IPS DF 6.9 (cell line): ENCODE results near the gene WASF3.

ENCODE experiments used
- DNase-seq: peaks from one replicate; pipeline ENCODE4 v3.0.0-alpha.2; 2013; ENCODE audit warnings: low read depth, low spot score
- H3K27ac ChIP-seq: one replicate; pipeline ENCODE4 v1.5.1; 2013; ENCODE audit warnings: low read length, control low read depth
- H3K27me3 ChIP-seq: 2 replicates; pipeline ENCODE4 v1.6.1; 2013; ENCODE audit warnings: mild to moderate bottlenecking, low read length; ENCODE audit not compliant: control insufficient read depth, insufficient read depth
- H3K36me3 ChIP-seq: 2 replicates; pipeline ENCODE4 v1.6.1; 2013; ENCODE audit warnings: low read length; ENCODE audit not compliant: control insufficient read depth, insufficient read depth
- H3K4me1 ChIP-seq: 2 replicates; pipeline ENCODE4 v1.6.1; 2013; ENCODE audit warnings: low read length; ENCODE audit not compliant: control insufficient read depth, insufficient read depth
- H3K4me3 ChIP-seq: 2 replicates; pipeline ENCODE4 v1.5.1; 2013; ENCODE audit warnings: mild to moderate bottlenecking, low read length
- H3K9me3 ChIP-seq: 2 replicates; pipeline ENCODE4 v1.6.1; 2013; ENCODE audit warnings: low read length, inconsistent platforms; ENCODE audit not compliant: control insufficient read depth, insufficient read depth
- WGBS: extraction: QIAGEN DNeasy Blood & Tissue Kit; methylation state at CpG from one replicate; pipeline ENCODE4 v1.1.7; 2013; ENCODE audit warnings: mixed read lengths, missing lambda C conversion rate; ENCODE audit not compliant: insufficient read length, insufficient coverage; 5-methylcytosine and 5-hydroxymethylcytosine counted together

WASF3 gene

DNA sequence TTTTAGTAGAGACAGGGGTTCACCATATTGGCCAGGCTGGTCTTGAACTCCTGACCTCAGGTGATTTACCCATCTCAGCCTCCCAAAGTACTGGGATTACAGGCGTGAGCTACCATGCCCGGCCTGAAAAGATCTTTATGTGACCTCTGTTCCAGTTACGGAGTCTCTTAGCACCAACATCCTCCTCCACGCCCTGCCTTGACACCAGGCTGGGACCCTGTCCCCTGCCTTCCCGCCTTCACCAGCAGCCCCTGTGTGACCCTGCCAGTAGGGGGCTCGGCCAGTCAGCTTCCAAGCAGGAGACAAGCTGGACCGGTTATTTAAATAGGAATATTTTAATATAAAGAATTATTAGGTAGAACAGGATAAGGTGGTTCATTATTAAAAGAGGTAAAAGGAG is 148.9 kb downstream of the WASF3 start:
- Histone ChIP-seq H3K4me1 (peaks cover 3% of the 10 kb centered on the region), H3K27me3 (no peaks in the 10 kb centered on the region), H3K9me3 (no peaks in the 10 kb centered on the region), H3K4me3 (no peak overlapping the region), H3K36me3 (no peaks in the 10 kb centered on the region), H3K27ac (no peak overlapping the region)
- DNase-seq, result no peak
- no CpG with 5 or more reads among the region's 7 CpGs for WGBS

DNA sequence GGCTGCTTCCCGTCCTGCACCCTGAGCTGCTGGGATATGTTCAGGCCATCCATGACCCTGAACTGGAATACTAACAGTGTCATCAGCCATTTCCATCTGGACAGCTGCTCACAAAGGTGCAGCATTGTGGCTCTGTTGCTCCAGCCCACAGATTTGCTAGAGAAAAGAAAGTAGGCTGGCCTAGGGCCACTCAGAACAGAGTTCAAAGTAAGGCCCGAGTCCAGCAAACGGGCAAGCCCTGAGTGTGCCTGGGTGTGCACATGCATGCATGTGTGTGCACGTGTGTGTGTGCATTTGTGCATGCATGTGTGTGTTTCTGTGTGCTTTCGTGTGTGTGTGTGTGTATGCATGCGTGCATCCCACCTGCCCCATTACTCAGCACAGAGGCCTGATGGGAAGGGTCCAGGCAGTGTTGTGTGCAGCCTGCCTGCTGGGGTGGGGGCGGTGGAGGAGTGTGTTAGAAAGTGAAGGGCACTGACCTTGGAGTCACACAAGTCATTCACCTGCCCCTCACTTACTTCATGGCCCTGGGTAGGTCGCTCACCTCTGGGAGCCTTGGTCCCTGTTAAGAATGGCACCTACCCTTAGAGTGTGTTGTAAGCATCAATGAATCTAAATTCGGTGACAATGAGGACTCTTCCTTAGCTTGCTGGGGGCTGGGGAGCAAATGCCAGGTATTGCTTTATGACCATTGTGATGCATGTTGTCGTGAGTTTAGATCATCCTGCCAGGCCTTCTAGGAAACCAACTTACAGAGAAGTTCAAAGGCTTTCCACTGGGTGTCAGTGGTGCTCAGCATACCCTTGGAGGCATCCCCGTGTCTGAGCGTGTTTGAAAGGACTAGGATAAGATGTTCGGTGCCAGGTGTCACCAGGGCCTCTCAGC is 149.9 kb downstream of the WASF3 start:
- peaks cover 3% of the 10 kb centered on the region for H3K4me1 ChIP-seq
- WGBS, result no CpG with 5 or more reads among the region's 13 CpGs
- no peaks in the 10 kb centered on the region for H3K36me3 ChIP-seq
- H3K27me3 ChIP-seq, result no peaks in the 10 kb centered on the region
- peak; percentile 50 for DNase-seq
- no peak overlapping the region for H3K27ac ChIP-seq
- H3K9me3 ChIP-seq, result no peaks in the 10 kb centered on the region
- no peak overlapping the region for H3K4me3 ChIP-seq

DNA sequence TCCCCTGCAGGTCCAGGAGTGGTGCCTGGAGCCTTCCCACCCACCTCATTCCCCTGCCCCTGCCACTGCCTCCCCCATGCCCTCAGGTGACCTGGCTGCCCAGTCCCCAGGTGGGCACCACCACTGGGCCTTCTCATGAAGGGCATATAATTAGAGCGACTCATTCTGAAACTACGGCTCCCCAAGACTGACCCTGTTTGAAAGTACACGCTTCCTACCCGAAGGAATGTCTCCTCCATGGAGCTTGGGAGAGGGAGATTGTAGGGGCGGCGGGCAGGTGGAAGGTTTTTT is 150.5 kb downstream of the WASF3 start:
- Histone ChIP-seq H3K27me3 (no peaks in the 10 kb centered on the region), H3K27ac (no peak overlapping the region), H3K9me3 (no peaks in the 10 kb centered on the region), H3K4me1 (peaks cover 3% of the 10 kb centered on the region), H3K36me3 (no peaks in the 10 kb centered on the region), H3K4me3 (no peak overlapping the region)
- DNase-seq, result no peak
- no CpG with 5 or more reads among the region's 6 CpGs for WGBS

DNA sequence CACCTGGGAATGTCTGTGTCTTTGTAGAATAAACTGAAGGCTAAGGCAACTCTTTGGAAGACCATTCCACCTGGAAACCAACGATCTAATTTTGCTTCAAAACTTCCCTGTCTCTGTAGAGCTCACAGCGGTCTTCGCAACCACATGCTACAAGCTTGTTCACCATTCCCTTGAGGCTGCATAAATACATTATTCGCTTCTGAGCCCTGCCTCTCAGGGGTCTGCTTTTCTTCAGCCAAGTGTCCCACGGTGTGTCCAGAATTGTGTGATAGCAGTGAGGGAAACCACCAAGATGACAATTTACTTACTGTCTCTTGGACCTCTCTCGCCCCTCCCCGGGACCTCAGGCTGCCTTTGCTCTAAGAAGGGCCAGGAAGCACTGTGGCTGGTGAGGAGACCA is 152.0 kb downstream of the WASF3 start:
- no CpG with 5 or more reads among the region's 7 CpGs for WGBS
- no peaks in the 10 kb centered on the region for H3K36me3 ChIP-seq

DNA sequence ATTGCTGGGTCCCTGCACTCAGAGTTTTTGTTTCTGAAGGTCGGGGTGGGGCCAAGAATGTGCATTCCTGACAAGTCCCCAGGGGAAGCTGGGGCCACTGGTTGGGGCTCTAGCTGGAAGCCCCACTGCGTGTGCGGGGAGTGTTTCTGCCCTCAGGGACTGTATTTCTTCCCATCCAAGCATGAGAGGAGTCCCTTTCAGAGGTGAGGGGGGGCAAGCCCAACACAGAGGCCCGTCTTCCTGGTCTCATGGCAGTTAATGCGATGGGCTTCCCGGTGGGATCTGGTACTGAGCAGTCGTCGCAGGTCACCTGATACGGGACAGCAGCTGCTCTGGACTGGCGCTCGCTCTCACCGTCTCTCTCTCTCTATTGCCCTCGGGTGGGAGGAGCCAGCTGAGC is 152.7 kb downstream of the WASF3 start:
- H3K27me3 ChIP-seq, result no peaks in the 10 kb centered on the region
- H3K36me3 ChIP-seq, result no peaks in the 10 kb centered on the region
- peaks cover 3% of the 10 kb centered on the region for H3K4me1 ChIP-seq
- DNase-seq, result no peak
- no peak overlapping the region for H3K4me3 ChIP-seq
- H3K27ac ChIP-seq, result no peak overlapping the region
- WGBS, result no CpG with 5 or more reads among the region's 13 CpGs
- no peaks in the 10 kb centered on the region for H3K9me3 ChIP-seq

More for the DNA sequence above, 152.0 kb downstream of the WASF3 start:
- no peak for DNase-seq
- Histone ChIP-seq H3K27me3 (no peaks in the 10 kb centered on the region), H3K27ac (no peak overlapping the region), H3K9me3 (no peaks in the 10 kb centered on the region), H3K4me1 (peaks cover 3% of the 10 kb centered on the region), H3K4me3 (no peak overlapping the region)

DNA sequence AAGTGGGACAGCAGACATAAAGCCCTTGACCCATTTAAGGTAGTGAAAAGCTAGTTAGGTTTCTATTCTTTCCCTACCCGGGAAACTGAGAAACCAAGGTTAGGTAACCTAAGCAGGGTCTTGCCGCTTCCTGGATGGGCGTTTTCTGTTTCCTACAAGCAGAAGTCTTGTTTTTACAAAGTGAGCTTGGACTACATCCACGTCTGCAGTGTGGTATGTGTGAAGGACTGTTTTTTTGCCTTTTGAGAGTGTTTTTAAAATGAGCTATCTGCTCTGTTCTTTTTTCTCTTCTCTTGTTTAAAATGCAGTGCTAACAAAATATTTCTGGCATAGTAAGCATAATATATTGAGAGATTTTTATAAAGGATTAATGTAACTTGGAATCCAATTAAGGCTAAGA is 153.7 kb downstream of the WASF3 start:
- WGBS, result no CpG with 5 or more reads among the region's 4 CpGs
- DNase-seq, result no peak

DNA sequence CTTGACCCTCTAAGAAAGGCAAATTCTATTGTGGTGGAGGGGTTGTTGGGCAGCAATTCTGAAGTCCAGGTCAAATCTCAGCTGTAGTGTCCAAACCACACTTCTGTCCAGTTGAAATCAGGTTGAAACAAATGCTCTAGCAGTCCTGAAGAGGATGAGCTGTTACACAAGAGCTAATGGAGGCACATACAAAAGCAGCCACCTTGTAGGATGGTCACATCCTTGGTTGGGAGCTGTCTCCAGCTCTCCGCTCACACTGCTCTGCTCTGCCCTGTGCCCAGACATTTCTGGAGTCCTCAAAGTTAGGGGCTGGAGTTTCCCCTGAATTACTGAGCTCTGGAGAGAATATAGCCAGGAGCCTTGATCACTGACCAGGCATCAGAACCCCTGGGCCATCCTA is 155.9 kb downstream of the WASF3 start:
- whole genome bisulfite sequencing, result no CpG with 5 or more reads among the region's 1 CpG
- Histone ChIP-seq H3K27me3 (no peaks in the 10 kb centered on the region), H3K27ac (no peak overlapping the region), H3K4me1 (peaks cover 2% of the 10 kb centered on the region), H3K36me3 (no peaks in the 10 kb centered on the region), H3K9me3 (no peaks in the 10 kb centered on the region), H3K4me3 (no peak overlapping the region)
- no peak for DNase-seq

More for the DNA sequence above, 153.7 kb downstream of the WASF3 start:
- H3K27ac ChIP-seq, result no peak overlapping the region
- H3K27me3 ChIP-seq, result no peaks in the 10 kb centered on the region
- peaks cover 3% of the 10 kb centered on the region for H3K4me1 ChIP-seq
- H3K36me3 ChIP-seq, result no peaks in the 10 kb centered on the region
- no peak overlapping the region for H3K4me3 ChIP-seq
- no peaks in the 10 kb centered on the region for H3K9me3 ChIP-seq

DNA sequence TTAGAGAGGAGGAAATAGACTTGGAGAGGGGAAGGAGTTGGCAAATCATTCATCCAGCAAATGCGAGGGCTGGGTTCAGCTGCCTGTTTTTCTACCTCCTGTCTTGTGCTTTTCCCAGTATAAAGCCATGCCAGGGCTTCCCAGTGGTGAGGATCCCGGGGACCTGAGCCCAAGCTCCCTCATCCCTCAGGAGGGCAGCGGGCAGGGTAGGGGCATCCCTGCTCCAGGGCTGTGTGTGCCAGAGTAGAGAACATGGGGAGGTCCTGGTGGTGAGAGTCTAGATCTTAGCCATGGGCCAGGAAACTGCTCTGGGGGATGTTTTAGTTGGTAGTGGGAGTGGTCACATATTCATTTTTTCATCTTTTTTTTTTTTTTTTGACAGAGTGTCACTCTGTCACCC is 159.5 kb downstream of the WASF3 start:
- no peaks in the 10 kb centered on the region for H3K36me3 ChIP-seq
- no peak overlapping the region for H3K4me3 ChIP-seq
- H3K27ac ChIP-seq, result no peak overlapping the region
- H3K4me1 ChIP-seq, result no peaks in the 10 kb centered on the region
- no peaks in the 10 kb centered on the region for H3K9me3 ChIP-seq
- no peak for DNase-seq
- no CpG with 5 or more reads among the region's 3 CpGs for WGBS
- no peaks in the 10 kb centered on the region for H3K27me3 ChIP-seq

DNA sequence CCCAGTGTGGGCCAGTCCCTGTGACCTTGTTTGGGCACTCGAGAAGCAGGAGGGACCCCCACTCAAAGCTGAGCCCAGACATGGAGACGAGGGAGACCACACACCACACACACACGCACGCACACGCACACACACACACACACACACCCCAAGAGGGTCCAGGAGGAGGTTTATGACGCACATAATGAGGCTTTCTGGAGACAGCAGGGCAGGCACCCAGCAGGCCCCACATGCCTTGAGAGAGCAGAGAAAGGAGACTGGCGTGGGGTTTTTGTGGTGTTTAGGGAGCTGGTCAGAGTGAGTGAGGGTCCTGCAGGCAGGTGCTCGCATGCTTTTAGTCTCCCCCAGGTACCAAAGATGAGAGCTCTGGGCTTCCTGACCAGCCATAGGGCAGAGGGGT is 160.7 kb downstream of the WASF3 start:
- H3K9me3 ChIP-seq, result no peaks in the 10 kb centered on the region
- DNase-seq, result no peak
- H3K4me1 ChIP-seq, result no peaks in the 10 kb centered on the region
- H3K27ac ChIP-seq, result no peak overlapping the region
- H3K27me3 ChIP-seq, result no peaks in the 10 kb centered on the region
- H3K4me3 ChIP-seq, result no peak overlapping the region
- WGBS, result no CpG with 5 or more reads among the region's 8 CpGs
- no peaks in the 10 kb centered on the region for H3K36me3 ChIP-seq

DNA sequence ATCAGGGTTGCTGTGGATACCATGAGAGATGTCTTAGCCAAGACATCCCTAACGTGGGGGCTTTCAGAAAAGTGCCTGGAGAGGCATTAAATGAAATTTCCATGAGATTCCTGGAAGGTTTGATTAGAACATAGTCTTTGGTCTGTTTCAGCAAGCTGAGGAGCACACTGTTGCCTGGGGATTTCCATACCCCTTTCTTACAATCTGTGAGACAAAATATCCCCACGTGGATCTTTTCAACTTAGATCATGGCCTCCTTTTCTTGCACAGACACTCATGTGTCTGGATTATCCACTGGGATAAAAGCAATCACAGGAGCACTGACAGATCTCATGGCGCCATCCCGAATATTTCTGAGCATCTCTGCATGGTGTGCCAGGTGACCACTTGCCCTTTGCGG is 161.4 kb downstream of the WASF3 start:
- Histone ChIP-seq H3K9me3 (no peaks in the 10 kb centered on the region), H3K4me1 (no peaks in the 10 kb centered on the region), H3K4me3 (no peak overlapping the region), H3K27ac (no peak overlapping the region), H3K36me3 (no peaks in the 10 kb centered on the region), H3K27me3 (no peaks in the 10 kb centered on the region)
- no CpG with 5 or more reads among the region's 5 CpGs for WGBS
- DNase-seq, result no peak

DNA sequence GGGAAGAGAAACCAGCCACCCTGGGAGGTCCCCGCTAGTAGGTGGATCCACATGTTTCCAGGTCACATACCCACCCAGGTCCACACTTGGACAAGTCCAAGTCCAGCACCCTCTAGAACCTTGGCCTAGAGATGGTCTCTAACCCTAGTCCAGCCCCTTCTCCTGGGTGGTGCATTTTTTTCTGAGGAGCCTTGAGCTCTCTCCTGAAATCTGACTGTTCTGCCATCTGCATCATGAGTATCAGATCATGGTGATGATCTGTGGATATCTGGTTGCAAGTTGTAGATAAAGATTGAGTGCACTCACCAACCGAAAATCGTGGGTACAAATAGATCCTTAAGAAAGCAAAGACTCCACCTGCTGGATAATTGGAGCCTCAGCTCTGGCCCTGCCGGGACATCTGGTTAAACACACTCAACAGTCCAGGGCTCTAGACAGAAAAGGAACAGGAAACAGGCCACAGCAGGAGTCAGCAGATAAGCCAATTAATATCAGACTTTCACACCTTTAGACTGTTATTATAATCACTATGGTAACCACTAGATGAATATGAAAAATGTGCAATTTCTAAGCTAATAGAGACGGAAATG is 162.0 kb downstream of the WASF3 start:
- no peak for DNase-seq

More for the DNA sequence above, 162.0 kb downstream of the WASF3 start:
- Histone ChIP-seq H3K4me3 (no peak overlapping the region), H3K9me3 (no peaks in the 10 kb centered on the region), H3K27ac (no peak overlapping the region), H3K4me1 (no peaks in the 10 kb centered on the region), H3K36me3 (no peaks in the 10 kb centered on the region), H3K27me3 (no peaks in the 10 kb centered on the region)
- no CpG with 5 or more reads among the region's 5 CpGs for WGBS
